ENCODE measurements around the gene NCK2.

DNA sequence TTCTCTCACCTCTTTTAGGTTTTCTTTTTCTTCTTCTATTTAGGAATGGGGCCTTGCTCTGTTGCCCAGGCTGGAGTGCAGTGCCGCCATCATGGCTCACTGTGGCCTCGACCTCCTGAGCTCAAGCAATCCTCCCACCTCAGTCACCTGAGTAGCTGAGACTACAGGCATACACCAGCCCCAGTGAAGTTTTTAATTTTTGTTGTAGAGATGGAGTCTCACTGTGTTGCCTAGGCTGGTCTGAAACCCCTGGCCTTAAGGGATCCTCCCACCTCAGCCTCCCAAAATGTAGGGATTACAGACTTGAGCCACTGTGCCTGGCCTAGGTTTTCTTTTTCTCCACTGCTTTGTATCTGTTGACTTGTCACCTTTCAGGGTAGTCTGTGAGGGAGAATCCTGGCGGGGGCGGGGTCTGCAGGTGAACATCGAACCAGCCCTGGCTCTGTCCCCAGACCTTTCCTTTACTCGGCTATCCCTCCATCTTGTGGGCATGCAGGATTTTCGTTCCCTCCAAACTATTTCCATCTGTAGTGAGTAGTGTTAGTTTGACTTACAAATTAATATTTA lies 21.7 kb downstream of the NCK2 start:
- TF ChIP-seq, protein P1, sequence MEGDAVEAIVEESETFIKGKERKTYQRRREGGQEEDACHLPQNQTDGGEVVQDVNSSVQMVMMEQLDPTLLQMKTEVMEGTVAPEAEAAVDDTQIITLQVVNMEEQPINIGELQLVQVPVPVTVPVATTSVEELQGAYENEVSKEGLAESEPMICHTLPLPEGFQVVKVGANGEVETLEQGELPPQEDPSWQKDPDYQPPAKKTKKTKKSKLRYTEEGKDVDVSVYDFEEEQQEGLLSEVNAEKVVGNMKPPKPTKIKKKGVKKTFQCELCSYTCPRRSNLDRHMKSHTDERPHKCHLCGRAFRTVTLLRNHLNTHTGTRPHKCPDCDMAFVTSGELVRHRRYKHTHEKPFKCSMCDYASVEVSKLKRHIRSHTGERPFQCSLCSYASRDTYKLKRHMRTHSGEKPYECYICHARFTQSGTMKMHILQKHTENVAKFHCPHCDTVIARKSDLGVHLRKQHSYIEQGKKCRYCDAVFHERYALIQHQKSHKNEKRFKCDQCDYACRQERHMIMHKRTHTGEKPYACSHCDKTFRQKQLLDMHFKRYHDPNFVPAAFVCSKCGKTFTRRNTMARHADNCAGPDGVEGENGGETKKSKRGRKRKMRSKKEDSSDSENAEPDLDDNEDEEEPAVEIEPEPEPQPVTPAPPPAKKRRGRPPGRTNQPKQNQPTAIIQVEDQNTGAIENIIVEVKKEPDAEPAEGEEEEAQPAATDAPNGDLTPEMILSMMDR (IDR thresholded peaks at IDR 0.05): no peak
- no peak for TF ChIP-seq POLR2A (IDR thresholded peaks at IDR 0.05)
